PC-3 (cell line): Measurements from ENCODE around the gene ZNF17. TPM values are rescaled to one million over a fixed set of nuclear protein-coding genes. Genes with fewer than 3 reads are reported as not detected.

Experiments used
- ATAC-seq: fragments of 200-7000 bp; cut with Tn5 transposase; 2 replicates; pipeline ENCODE4 v1.9.1; 2020; ENCODE audit warnings: mild to moderate bottlenecking, moderate library complexity
- BruUV-seq: library from RNA; stranded (reverse); fragments of 400-500 nt; replicated peaks from 2 replicates; lab custom pipeline; 2021; lab: Mats Ljungman, UMichigan
- CTCF ChIA-PET: fragments of 300-600 bp; sonication (Branson Sonifier 250); formaldehyde crosslinking; loops from one replicate; lab custom pipeline; 2022; ENCODE audit warnings: antibody characterized with exemption; lab: Charles Lee
- POLR2A ChIA-PET: fragments of 300-600 bp; sonication (Branson Sonifier 250); formaldehyde crosslinking; loops from one replicate; lab custom pipeline; 2022; ENCODE audit warnings: antibody characterized with exemption; ENCODE audit not compliant: unreplicated experiment; lab: Charles Lee
- DNase-seq: peaks from one replicate; pipeline ENCODE4 v3.0.0-alpha.2; 2015
- H2AFZ ChIP-seq: fragments of 300-600 bp; sonication (generic); 2 replicates; pipeline ENCODE4 v1.6.0; 2016; ENCODE audit warnings: antibody characterized with exemption, low read length
- H3F3A ChIP-seq: fragments of 300-600 bp; sonication (generic); one replicate; pipeline ENCODE4 v1.6.0; 2017; ENCODE audit warnings: antibody characterized with exemption, low read length, control low read depth, mild to moderate bottlenecking; ENCODE audit not compliant: unreplicated experiment
- H3K27ac ChIP-seq: fragments of 300-600 bp; sonication (generic); 2 replicates; pipeline ENCODE4 v1.5.1; 2016; ENCODE audit warnings: mild to moderate bottlenecking, low read length
- H3K27me3 ChIP-seq: fragments of 300-600 bp; sonication (generic); 2 replicates; pipeline ENCODE4 v1.6.1; 2016; ENCODE audit warnings: low read length, mixed read lengths
- H3K36me3 ChIP-seq: fragments of 300-600 bp; sonication (generic); 2 replicates; pipeline ENCODE4 v1.6.1; 2016; ENCODE audit warnings: low read depth, mixed run types, low read length, mixed read lengths
- H3K4me1 ChIP-seq: fragments of 300-600 bp; sonication (generic); 2 replicates; pipeline ENCODE4 v1.5.1; 2016; ENCODE audit warnings: low read length; ENCODE audit not compliant: insufficient read depth
- H3K4me2 ChIP-seq: fragments of 300-600 bp; sonication (generic); 2 replicates; pipeline ENCODE4 v1.6.0; 2016; ENCODE audit warnings: low read length
- H3K4me3 ChIP-seq: fragments of 300-600 bp; sonication (generic); 2 replicates; pipeline ENCODE4 v1.5.1; 2016; ENCODE audit warnings: mild to moderate bottlenecking, low read length, mixed read lengths
- H3K79me2 ChIP-seq: fragments of 300-600 bp; sonication (generic); 2 replicates; pipeline ENCODE4 v1.6.1; 2017; ENCODE audit warnings: low read length, mixed read lengths
- H3K9ac ChIP-seq: fragments of 300-600 bp; sonication (generic); 2 replicates; pipeline ENCODE4 v1.6.0; 2016; ENCODE audit warnings: mild to moderate bottlenecking, low read length
- H3K9me2 ChIP-seq: fragments of 300-600 bp; sonication (generic); replicated peaks from 2 replicates; pipeline ENCODE4 v1.6.1; 2016; ENCODE audit warnings: mixed run types, low read length, mixed read lengths
- H3K9me3 ChIP-seq: fragments of 300-600 bp; sonication (generic); 2 replicates; pipeline ENCODE4 v1.6.1; 2016; ENCODE audit warnings: low read length, mixed read lengths
- H4K20me1 ChIP-seq: fragments of 300-600 bp; sonication (generic); 2 replicates; pipeline ENCODE4 v1.6.1; 2016; ENCODE audit warnings: low read length, mixed read lengths
- EZH2 ChIP-seq: fragments of 300-600 bp; sonication (generic); IDR thresholded peaks from one replicate; pipeline ENCODE4 v1.6.1; 2017; ENCODE audit warnings: antibody characterized with exemption, mild to moderate bottlenecking, low read length; ENCODE audit not compliant: unreplicated experiment
- EZH2phosphoT487 ChIP-seq: fragments of 300-600 bp; sonication (generic); IDR thresholded peaks from 2 replicates; pipeline ENCODE4 v1.6.1; 2018; ENCODE audit warnings: mild to moderate bottlenecking, antibody characterized with exemption, low read length, borderline replicate concordance
- intact Hi-C: fragments of 100-400 bp; cut with micrococcal nuclease; formaldehyde crosslinking; loops from 2 replicates; pipeline ENCODE4 v1.9.0; 2023
- total RNA-seq: library from RNA; depleted of rRNA; stranded (reverse); fragments of >200 nt; gene quantifications from 2 replicates; pipeline ENCODE4 v1.2.3, GENCODE V29; 2014
- TF ChIP-seq, protein P1 (sequence below): fragments of 300-600 bp; sonication (generic); conservative IDR thresholded peaks from 2 replicates; pipeline ENCODE4 v1.5.1; 2017; ENCODE audit warnings: antibody characterized with exemption, low read depth, mild to moderate bottlenecking, low read length

ZNF17 gene
- total RNA-seq, 1 experiment from 2014 or later, result 7.8 TPM

DNA sequence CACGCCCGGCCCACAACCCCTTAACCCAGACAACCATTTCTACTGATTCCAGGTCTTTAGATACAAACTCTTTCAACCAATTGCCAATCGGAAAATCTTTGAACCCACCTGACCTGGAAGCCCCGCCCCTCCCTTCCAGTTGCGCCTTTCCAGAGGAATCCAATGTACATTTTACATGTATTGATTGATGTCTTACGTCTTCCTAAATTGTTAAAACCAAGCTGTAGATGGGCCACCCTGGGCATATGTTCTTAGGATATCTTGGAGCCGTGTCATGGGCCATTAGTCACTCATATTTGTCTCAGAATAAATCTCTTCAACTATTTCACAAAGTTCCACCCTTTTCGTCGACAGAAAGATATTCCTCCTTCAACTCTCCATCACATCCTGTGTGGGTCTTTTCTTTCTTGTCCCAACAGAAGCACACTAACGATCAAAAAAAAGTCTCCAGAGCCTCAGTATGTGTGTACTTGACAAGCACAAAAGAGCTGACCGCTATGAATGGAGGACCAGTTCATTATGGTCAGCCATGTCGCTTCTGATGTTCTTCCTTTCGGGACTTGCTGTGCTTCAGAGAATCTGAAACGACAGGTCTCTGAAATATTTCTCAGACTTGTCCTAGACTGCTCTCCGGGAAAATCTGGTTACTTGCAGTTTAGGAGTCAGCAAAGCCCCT is 23.6 kb downstream of the ZNF17 start:
- H3K4me3 ChIP-seq, result peak overlapping the region; percentile 88
- no peaks in the 10 kb centered on the region for H3K27me3 ChIP-seq
- CTCF ChIA-PET, result no interaction called here
- no peak for DNase-seq
- no peaks in the 10 kb centered on the region for H3K9me2 ChIP-seq
- POLR2A ChIA-PET, result no interaction called here
- peaks cover 42% of the 10 kb centered on the region for H3K79me2 ChIP-seq
- peak overlapping the region; percentile 87 for H3K4me2 ChIP-seq
- H4K20me1 ChIP-seq, result no peaks in the 10 kb centered on the region
- ATAC-seq, result peak; percentile 1; the same call in 1 of the 2 replicates
- no peak overlapping the region for H3K27ac ChIP-seq
- H3K36me3 ChIP-seq, result peaks cover 25% of the 10 kb centered on the region
- no peaks in the 10 kb centered on the region for H3F3A ChIP-seq
- H3K4me1 ChIP-seq, result peaks cover 14% of the 10 kb centered on the region
- TSS peak; percentile 92 for BruUV-seq
- H3K9ac ChIP-seq, result peak overlapping the region; percentile 86
- no peaks in the 10 kb centered on the region for H3K9me3 ChIP-seq
- TF ChIP-seq EZH2phosphoT487, result no peak
- TF ChIP-seq, protein P1, sequence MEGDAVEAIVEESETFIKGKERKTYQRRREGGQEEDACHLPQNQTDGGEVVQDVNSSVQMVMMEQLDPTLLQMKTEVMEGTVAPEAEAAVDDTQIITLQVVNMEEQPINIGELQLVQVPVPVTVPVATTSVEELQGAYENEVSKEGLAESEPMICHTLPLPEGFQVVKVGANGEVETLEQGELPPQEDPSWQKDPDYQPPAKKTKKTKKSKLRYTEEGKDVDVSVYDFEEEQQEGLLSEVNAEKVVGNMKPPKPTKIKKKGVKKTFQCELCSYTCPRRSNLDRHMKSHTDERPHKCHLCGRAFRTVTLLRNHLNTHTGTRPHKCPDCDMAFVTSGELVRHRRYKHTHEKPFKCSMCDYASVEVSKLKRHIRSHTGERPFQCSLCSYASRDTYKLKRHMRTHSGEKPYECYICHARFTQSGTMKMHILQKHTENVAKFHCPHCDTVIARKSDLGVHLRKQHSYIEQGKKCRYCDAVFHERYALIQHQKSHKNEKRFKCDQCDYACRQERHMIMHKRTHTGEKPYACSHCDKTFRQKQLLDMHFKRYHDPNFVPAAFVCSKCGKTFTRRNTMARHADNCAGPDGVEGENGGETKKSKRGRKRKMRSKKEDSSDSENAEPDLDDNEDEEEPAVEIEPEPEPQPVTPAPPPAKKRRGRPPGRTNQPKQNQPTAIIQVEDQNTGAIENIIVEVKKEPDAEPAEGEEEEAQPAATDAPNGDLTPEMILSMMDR, result no peak
- TF ChIP-seq EZH2, result no peak
- H2AFZ ChIP-seq, result peak overlapping the region; percentile 94
- intact Hi-C loops, result loop anchor here (1.0 to 5.0 kb wide), 2 partner anchors 23 to 53 kb away; partner anchors contain the start of genes ZNF17 and ZNF419

DNA sequence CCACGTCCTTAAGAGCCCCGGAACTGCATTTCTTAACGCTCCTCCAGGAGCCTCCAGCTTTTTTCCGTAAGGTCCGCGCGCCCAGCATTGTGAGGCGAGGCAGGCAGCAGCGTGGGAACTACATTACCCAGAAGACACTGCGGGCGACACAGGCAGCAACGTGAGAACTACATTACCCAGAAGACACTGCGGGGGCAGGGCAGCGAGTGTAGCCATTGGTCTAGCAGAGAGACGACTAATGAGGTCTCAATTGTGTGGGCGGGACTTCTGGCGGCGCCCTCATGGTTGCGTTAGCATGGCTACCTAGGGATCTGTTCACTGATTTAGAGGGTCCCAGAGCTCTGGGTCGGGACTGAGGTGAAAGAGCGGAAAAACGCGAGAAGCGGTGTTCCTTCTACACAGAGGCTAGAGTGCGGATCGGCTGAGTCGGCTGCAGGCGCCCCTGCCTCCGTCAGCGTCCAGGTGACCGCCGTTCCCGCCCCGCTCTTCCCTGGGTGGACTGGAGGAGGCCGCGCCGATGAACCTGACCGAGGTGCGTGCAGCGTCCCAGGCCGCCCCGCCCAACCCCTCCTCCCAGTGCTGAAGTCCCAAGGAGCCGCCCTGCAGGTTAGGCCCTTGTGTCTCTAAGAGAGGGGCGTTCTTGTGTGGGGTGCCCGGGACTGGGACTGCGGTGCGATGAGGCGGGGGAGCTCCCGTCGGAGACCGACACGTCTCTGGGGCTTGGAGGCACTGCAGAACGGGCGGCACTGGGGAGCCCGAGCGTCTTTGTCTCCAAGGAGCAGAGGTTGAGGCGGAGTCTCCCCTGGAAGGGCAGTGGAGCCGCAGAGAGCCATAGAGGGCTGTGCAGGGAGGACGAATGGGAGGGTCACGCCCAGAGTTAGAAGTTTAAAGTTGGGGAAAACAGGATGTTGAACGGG is 24.4 kb downstream of the ZNF17 start, which contains the start of gene ZNF749:
Gene ZNF749 (plus strand): TSS at position 264 of the 917 bp plus-strand sequence. CDS start 254 bp downstream, at position 518.
- ChIA-PET POLR2A (no interaction called here), CTCF (no interaction called here)
- H3F3A ChIP-seq, result no peaks in the 10 kb centered on the region
- no peaks in the 10 kb centered on the region for H4K20me1 ChIP-seq
- DNase-seq (peak; percentile 100), ATAC-seq (peak; percentile 96)
- H3K9me3 ChIP-seq, result no peaks in the 10 kb centered on the region
- peaks cover 33% of the 10 kb centered on the region for H3K36me3 ChIP-seq
- peak within 1 kb of the TSS; percentile 88 for H3K4me3 ChIP-seq
- H3K27ac ChIP-seq, result peak within 1 kb of the TSS; percentile 34
- H3K9ac ChIP-seq, result peak within 1 kb of the TSS; percentile 86
- H3K4me1 ChIP-seq, result peaks cover 14% of the 10 kb centered on the region
- H3K9me2 ChIP-seq, result no peaks in the 10 kb centered on the region
- H3K79me2 ChIP-seq, result peaks cover 50% of the 10 kb centered on the region
- H3K4me2 ChIP-seq, result peak within 1 kb of the TSS; percentile 87
- intact Hi-C loops, result loop anchor here (1.0 to 5.0 kb wide), 2 partner anchors 24 to 52 kb away; partner anchors contain the start of genes ZNF17 and ZNF419
- TF ChIP-seq EZH2phosphoT487, result no peak
- TF ChIP-seq, protein P1, result no peak
- TF ChIP-seq EZH2, result no peak
- H2AFZ ChIP-seq, result peak within 1 kb of the TSS; percentile 94
- H3K27me3 ChIP-seq, result no peaks in the 10 kb centered on the region
- BruUV-seq, result TSS peak; percentile 67
